HTR-8/SVneo (cell line): ENCODE results near the gene MYT1.
"Not testable (repeated sequence)": the region's sequence is repeated elsewhere in the genome, so short reads cannot be mapped to it uniquely, and the experiment has no call there.

Experiments used
- DNase-seq: peaks from one replicate; pipeline ENCODE4 v3.0.0; 2011; ENCODE audit warnings: low spot score, mixed read lengths; ENCODE audit not compliant: insufficient read length
- FAIRE-seq: peaks from 2 replicates; lab custom pipeline; 2011; peaks lifted over from hg19 to GRCh38; lab: Jason Lieb, UNC

The MYT1 gene

GRCh38 chr20:64225828-64226598 is 61.8 kb downstream of the MYT1 start:
- no peak for DNase-seq
- no peak for FAIRE-seq

GRCh38 chr20:64226686-64227580 is 62.7 kb downstream of the MYT1 start:
- no peak for DNase-seq
- peak; percentile 90 for FAIRE-seq

- DNase-seq (no peak), FAIRE-seq (peak; percentile 36)
Measured at GRCh38 chr20:64228086-64228653, 63.9 kb downstream of the MYT1 start.

- no peak for DNase-seq
- FAIRE-seq = peak; percentile 40
Measured at GRCh38 chr20:64228751-64229506, 64.7 kb downstream of the MYT1 start.

- FAIRE-seq (no peak), DNase-seq (no peak)
Measured at GRCh38 chr20:64229507-64230061, 65.3 kb downstream of the MYT1 start.

GRCh38 chr20:64230461-64231145 is 66.4 kb downstream of the MYT1 start:
- FAIRE-seq (no peak), DNase-seq (no peak)

- FAIRE-seq (no peak), DNase-seq (no peak)
Measured at GRCh38 chr20:64231621-64232550, 67.6 kb downstream of the MYT1 start.

- no peak for DNase-seq
- no peak for FAIRE-seq
Measured at GRCh38 chr20:64232794-64233193, 68.5 kb downstream of the MYT1 start.

GRCh38 chr20:64233725-64234124 is 69.5 kb downstream of the MYT1 start:
- FAIRE-seq (no peak), DNase-seq (no peak)

GRCh38 chr20:64234291-64234791 is 70.1 kb downstream of the MYT1 start:
- no peak for FAIRE-seq
- no peak for DNase-seq

GRCh38 chr20:64234921-64235565 is 70.8 kb downstream of the MYT1 start:
- not testable (repeated sequence) for DNase-seq
- FAIRE-seq = peak; percentile 87

GRCh38 chr20:64236137-64237088 is 72.2 kb downstream of the MYT1 start:
- no peak for DNase-seq
- peak; percentile 84 for FAIRE-seq

- DNase-seq = no peak
- peak; percentile 86 for FAIRE-seq
Measured at GRCh38 chr20:64237316-64237715, 73.1 kb downstream of the MYT1 start.

GRCh38 chr20:64238115-64238825 is 74.0 kb downstream of the MYT1 start:
- FAIRE-seq (peak; percentile 81), DNase-seq (no peak)

- FAIRE-seq (peak; percentile 65), DNase-seq (no peak)
Measured at GRCh38 chr20:64238851-64239387, 74.7 kb downstream of the MYT1 start.
